Neural cell (in vitro differentiated cells): ENCODE results near the gene MSMP. TPM values are rescaled to one million over a fixed set of nuclear protein-coding genes. Genes with fewer than 3 reads are reported as not detected.

ENCODE experiments used
- H2AFZ ChIP-seq: fragments of 200-600, 300-800 bp; sonication (generic), shearing (Covaris generic); 2 replicates; pipeline ENCODE4 v1.6.0; 2014; ENCODE audit warnings: low read depth, mild to moderate bottlenecking, antibody characterized with exemption, low read length, moderate library complexity
- H3F3A ChIP-seq: fragments of 200-600 bp; shearing (Covaris generic); 2 replicates; pipeline ENCODE4 v1.6.1; 2016; ENCODE audit warnings: mild to moderate bottlenecking, moderate library complexity, mixed read lengths, antibody characterized with exemption, low read length; ENCODE audit not compliant: insufficient read depth, poor library complexity, severe bottlenecking
- H3K27ac ChIP-seq: fragments of 200-600, 300-800 bp; sonication (generic), shearing (Covaris generic); 2 replicates; pipeline ENCODE4 v1.5.1; 2014; ENCODE audit warnings: mild to moderate bottlenecking, low read length, moderate library complexity
- H3K27me3 ChIP-seq: fragments of 300-800, 200-600 bp; sonication (generic), shearing (Covaris generic); 2 replicates; pipeline ENCODE4 v1.6.0; 2014; ENCODE audit warnings: mild to moderate bottlenecking, low read depth, low read length, moderate library complexity; ENCODE audit not compliant: insufficient read depth
- H3K36me3 ChIP-seq: fragments of 300-800, 200-600 bp; sonication (generic), shearing (Covaris generic); 2 replicates; pipeline ENCODE4 v1.5.1; 2014; ENCODE audit warnings: mild to moderate bottlenecking, antibody characterized with exemption, low read length, moderate library complexity; ENCODE audit not compliant: insufficient read depth
- H3K4me2 ChIP-seq: fragments of 300-800, 200-600 bp; sonication (generic), shearing (Covaris generic); 2 replicates; pipeline ENCODE4 v1.6.0; 2014; ENCODE audit warnings: mild to moderate bottlenecking, low read length
- H3K4me3 ChIP-seq: fragments of 300-800, 200-600 bp; sonication (generic), shearing (Covaris generic); 2 replicates; pipeline ENCODE4 v1.5.1; 2014; ENCODE audit warnings: mild to moderate bottlenecking, low read length, moderate library complexity
- H3K79me2 ChIP-seq: fragments of 200-600 bp; shearing (Covaris generic); replicated peaks from 2 replicates; pipeline ENCODE4 v1.6.0; 2014; ENCODE audit warnings: mild to moderate bottlenecking, low read length, moderate library complexity; ENCODE audit not compliant: insufficient read depth
- H3K9ac ChIP-seq: fragments of 300-800, 200-600 bp; sonication (generic), shearing (Covaris generic); 2 replicates; pipeline ENCODE4 v1.6.1; 2016; ENCODE audit warnings: mild to moderate bottlenecking, low read length, mixed read lengths
- H3K9me2 ChIP-seq: fragments of 200-600 bp; shearing (Covaris generic); 2 replicates; pipeline ENCODE4 v1.6.1; 2016; ENCODE audit warnings: mild to moderate bottlenecking, low read length, mixed read lengths; ENCODE audit not compliant: insufficient read depth
- H3K9me3 ChIP-seq: fragments of 200-600, 300-800 bp; sonication (generic), shearing (Covaris generic); 2 replicates; pipeline ENCODE4 v1.6.1; 2016; ENCODE audit warnings: mild to moderate bottlenecking, mixed run types, low read length, moderate library complexity, mixed read lengths
- H4K20me1 ChIP-seq: fragments of 200-600 bp; shearing (Covaris generic); 2 replicates; pipeline ENCODE4 v1.6.1; 2016; ENCODE audit warnings: mild to moderate bottlenecking, mixed run types; ENCODE audit not compliant: insufficient read depth
- CTCF ChIP-seq: fragments of 450-650 bp; IDR thresholded peaks from 2 replicates; pipeline ENCODE4 v1.5.1; 2014; ENCODE audit warnings: antibody characterized with exemption, mild to moderate bottlenecking, moderate library complexity; ENCODE audit not compliant: poor library complexity, severe bottlenecking
- EP300 ChIP-seq: fragments of 450-650 bp; conservative IDR thresholded peaks from 2 replicates; pipeline ENCODE4 v1.6.1; 2014; ENCODE audit warnings: antibody characterized with exemption, mild to moderate bottlenecking, moderate library complexity; ENCODE audit not compliant: poor library complexity, severe bottlenecking
- EZH2 ChIP-seq: fragments of 200-600, 300-800 bp; shearing (Covaris generic), sonication (generic); IDR thresholded peaks from 2 replicates; pipeline ENCODE4 v1.6.1; 2014; ENCODE audit warnings: antibody characterized with exemption, low read length, borderline replicate concordance, mild to moderate bottlenecking; ENCODE audit not compliant: insufficient read depth, poor library complexity, severe bottlenecking
- MXI1 ChIP-seq: fragments of 450-650 bp; conservative IDR thresholded peaks from 2 replicates; pipeline ENCODE4 v1.6.1; 2014; ENCODE audit warnings: antibody characterized with exemption, mild to moderate bottlenecking; ENCODE audit not compliant: poor library complexity, severe bottlenecking
- POLR2AphosphoS5 ChIP-seq: IDR thresholded peaks from 2 replicates; pipeline ENCODE4 v1.6.1; 2012
- RAD21 ChIP-seq: fragments of 450-650 bp; conservative IDR thresholded peaks from 2 replicates; pipeline ENCODE4 v1.6.1; 2014; ENCODE audit warnings: antibody characterized with exemption, mild to moderate bottlenecking, moderate library complexity
- SMC3 ChIP-seq: fragments of 450-650 bp; conservative IDR thresholded peaks from 2 replicates; pipeline ENCODE4 v1.6.1; 2014; ENCODE audit warnings: antibody characterized with exemption, mild to moderate bottlenecking, moderate library complexity; ENCODE audit not compliant: poor library complexity
- TAF1 ChIP-seq: IDR thresholded peaks from 2 replicates; pipeline ENCODE4 v1.6.1; 2012; ENCODE audit warnings: low read depth
- polyA plus RNA-seq: library from polyadenylated mRNA; depleted of rRNA; stranded (reverse); fragments of >200 nt; gene quantifications from 2 replicates; pipeline ENCODE4 v1.2.3, GENCODE V29; 2014
- TF ChIP-seq, protein P1 (sequence below): IDR thresholded peaks from 2 replicates; pipeline ENCODE4 v1.6.1; 2012; ENCODE audit warnings: borderline replicate concordance

Gene MSMP
- polyA plus RNA-seq, 1 donor from 2014 or later = not detected

DNA sequence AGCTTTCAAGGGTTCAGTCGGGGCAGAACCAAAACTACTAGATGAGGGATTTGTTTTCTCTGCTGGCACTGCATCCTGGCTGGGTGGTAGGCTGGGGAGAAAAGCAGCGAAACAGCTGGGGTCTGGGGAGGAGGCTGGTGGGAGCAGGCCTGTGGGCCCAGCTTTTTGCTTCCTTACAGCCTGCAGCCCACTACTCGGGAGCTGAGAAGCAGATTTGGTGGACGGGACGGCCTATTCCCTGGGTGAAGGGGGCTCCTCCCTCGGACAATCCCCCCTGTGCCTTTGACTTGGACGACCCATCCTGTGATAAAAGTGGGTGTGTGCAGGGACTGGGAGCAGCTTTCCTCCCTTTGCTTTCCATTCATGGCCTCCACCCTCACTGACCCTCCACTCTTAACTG lies 46.5 kb upstream of the MSMP start:
- Histone ChIP-seq H3K27ac (no peak overlapping the region), H3F3A (no peaks in the 10 kb centered on the region), H3K36me3 (no peaks in the 10 kb centered on the region), H2AFZ (no peak overlapping the region), H3K79me2 (no peaks in the 10 kb centered on the region), H3K27me3 (no peaks in the 10 kb centered on the region), H3K9ac (no peak overlapping the region), H3K4me3 (no peak overlapping the region), H3K4me2 (no peak overlapping the region), H3K9me3 (no peaks in the 10 kb centered on the region), H4K20me1 (no peaks in the 10 kb centered on the region), H3K9me2 (no peaks in the 10 kb centered on the region)
- no peak for TF ChIP-seq EP300
- no peak for TF ChIP-seq POLR2AphosphoS5
- no peak for TF ChIP-seq SMC3
- TF ChIP-seq TAF1 = no peak
- TF ChIP-seq, protein P1, sequence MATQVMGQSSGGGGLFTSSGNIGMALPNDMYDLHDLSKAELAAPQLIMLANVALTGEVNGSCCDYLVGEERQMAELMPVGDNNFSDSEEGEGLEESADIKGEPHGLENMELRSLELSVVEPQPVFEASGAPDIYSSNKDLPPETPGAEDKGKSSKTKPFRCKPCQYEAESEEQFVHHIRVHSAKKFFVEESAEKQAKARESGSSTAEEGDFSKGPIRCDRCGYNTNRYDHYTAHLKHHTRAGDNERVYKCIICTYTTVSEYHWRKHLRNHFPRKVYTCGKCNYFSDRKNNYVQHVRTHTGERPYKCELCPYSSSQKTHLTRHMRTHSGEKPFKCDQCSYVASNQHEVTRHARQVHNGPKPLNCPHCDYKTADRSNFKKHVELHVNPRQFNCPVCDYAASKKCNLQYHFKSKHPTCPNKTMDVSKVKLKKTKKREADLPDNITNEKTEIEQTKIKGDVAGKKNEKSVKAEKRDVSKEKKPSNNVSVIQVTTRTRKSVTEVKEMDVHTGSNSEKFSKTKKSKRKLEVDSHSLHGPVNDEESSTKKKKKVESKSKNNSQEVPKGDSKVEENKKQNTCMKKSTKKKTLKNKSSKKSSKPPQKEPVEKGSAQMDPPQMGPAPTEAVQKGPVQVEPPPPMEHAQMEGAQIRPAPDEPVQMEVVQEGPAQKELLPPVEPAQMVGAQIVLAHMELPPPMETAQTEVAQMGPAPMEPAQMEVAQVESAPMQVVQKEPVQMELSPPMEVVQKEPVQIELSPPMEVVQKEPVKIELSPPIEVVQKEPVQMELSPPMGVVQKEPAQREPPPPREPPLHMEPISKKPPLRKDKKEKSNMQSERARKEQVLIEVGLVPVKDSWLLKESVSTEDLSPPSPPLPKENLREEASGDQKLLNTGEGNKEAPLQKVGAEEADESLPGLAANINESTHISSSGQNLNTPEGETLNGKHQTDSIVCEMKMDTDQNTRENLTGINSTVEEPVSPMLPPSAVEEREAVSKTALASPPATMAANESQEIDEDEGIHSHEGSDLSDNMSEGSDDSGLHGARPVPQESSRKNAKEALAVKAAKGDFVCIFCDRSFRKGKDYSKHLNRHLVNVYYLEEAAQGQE = no peak
- no peak for TF ChIP-seq RAD21
- no peak for TF ChIP-seq EZH2
- TF ChIP-seq MXI1 = no peak
- no peak for TF ChIP-seq CTCF

- H3K9ac ChIP-seq = no peak overlapping the region
- H3K9me3 ChIP-seq = no peaks in the 10 kb centered on the region
- no peaks in the 10 kb centered on the region for H3K27me3 ChIP-seq
- no peak for TF ChIP-seq MXI1
- TF ChIP-seq RAD21 = no peak
- no peak for TF ChIP-seq EP300
- no peak for TF ChIP-seq EZH2
- TF ChIP-seq SMC3 = no peak
- TF ChIP-seq POLR2AphosphoS5 = no peak
- no peak for TF ChIP-seq TAF1
- TF ChIP-seq CTCF = no peak
- TF ChIP-seq, protein P1 = no peak
- no peaks in the 10 kb centered on the region for H3K9me2 ChIP-seq
- H4K20me1 ChIP-seq = no peaks in the 10 kb centered on the region
- H3K27ac ChIP-seq = no peak overlapping the region
- H3K79me2 ChIP-seq = no peaks in the 10 kb centered on the region
- H2AFZ ChIP-seq = no peak overlapping the region
- H3K36me3 ChIP-seq = no peaks in the 10 kb centered on the region
- H3K4me3 ChIP-seq = no peak overlapping the region
- no peaks in the 10 kb centered on the region for H3F3A ChIP-seq
- H3K4me2 ChIP-seq = no peak overlapping the region
These were observed 44.7 kb upstream of the MSMP start for GRCh38 chr9:35798658-35799374.
